Tibial artery (tissue), 4 donors: ENCODE measurements around the gene MYBBP1A.

ENCODE experiments used
- DNase-seq, 2 donors: peaks; one replicate each; pipeline ENCODE4 v3.0.0-alpha.2; 2019
- H3K27ac ChIP-seq, 2 donors: fragments of 200-600 bp; sonication (generic) in 1 of 2; 1 replicate in 1 of 2; 2 replicates in 1 of 2; pipeline ENCODE4 v1.5.1; 2018 to 2019; ENCODE audit warnings: mild to moderate bottlenecking in 1 of 2
- H3K27me3 ChIP-seq, 2 donors: fragments of 200-600 bp; sonication (generic) in 1 of 2; one replicate each; pipeline versions ENCODE4 v1.5.1 to v1.6.0; 2016 to 2019
- H3K36me3 ChIP-seq, 3 donors: fragments of 200-600 bp; sonication (generic) in 2 of 3; one replicate each; pipeline ENCODE4 v1.5.1; 2016 to 2019; ENCODE audit warnings: mild to moderate bottlenecking in 2 of 3
- H3K4me1 ChIP-seq, 4 donors: fragments of 200-600 bp; sonication (generic) in 2 of 4; 1 replicate in 3 of 4; 2 replicates in 1 of 4; pipeline ENCODE4 v1.5.1; 2016 to 2019
- H3K4me3 ChIP-seq, 2 donors: fragments of 200-600 bp; sonication (generic) in 1 of 2; 1 replicate in 1 of 2; 2 replicates in 1 of 2; pipeline ENCODE4 v1.5.1; 2018 to 2019; ENCODE audit warnings: mild to moderate bottlenecking in 2 of 2
- H3K9me3 ChIP-seq, 3 donors: fragments of 200-600 bp; sonication (generic) in 1 of 3; one replicate each; pipeline ENCODE4 v1.5.1; 2016 to 2019
- CTCF ChIP-seq, 2 experiments: fragments of 200-600 bp in 1 of 2; fragments of 450-650 bp in 1 of 2; IDR thresholded peaks; one replicate each; pipeline ENCODE4 v1.5.1; 2017 to 2019; ENCODE audit warnings: antibody characterized with exemption in 2 of 2, mild to moderate bottlenecking in 1 of 2, moderate library complexity in 1 of 2
- intact Hi-C: fragments of 100-400 bp; cut with DNase I; formaldehyde crosslinking; loops from one replicate; pipeline ENCODE4 v1.15.0; 2023; ENCODE audit warnings: low total_unique reads

MYBBP1A gene

GRCh38 chr17:4509401-4509800 is 45.8 kb downstream of the MYBBP1A start:
- Histone ChIP-seq H3K9me3 (no peaks in the 10 kb centered on the region), H3K4me3 (no peak overlapping the region), H3K27ac (peak overlapping the region; percentile 74 to 75), H3K4me1 (peaks cover 0 to 69% (median 31%) of the 10 kb centered on the region in 4 donors), H3K27me3 (no peaks in the 10 kb centered on the region), H3K36me3 (no peaks in the 10 kb centered on the region)
- DNase-seq = peak; percentile 45 to 83
- TF ChIP-seq CTCF (IDR thresholded peaks at IDR 0.05) = peak; percentile 12 to 17
- intact Hi-C loops = no loop called here

DNA sequence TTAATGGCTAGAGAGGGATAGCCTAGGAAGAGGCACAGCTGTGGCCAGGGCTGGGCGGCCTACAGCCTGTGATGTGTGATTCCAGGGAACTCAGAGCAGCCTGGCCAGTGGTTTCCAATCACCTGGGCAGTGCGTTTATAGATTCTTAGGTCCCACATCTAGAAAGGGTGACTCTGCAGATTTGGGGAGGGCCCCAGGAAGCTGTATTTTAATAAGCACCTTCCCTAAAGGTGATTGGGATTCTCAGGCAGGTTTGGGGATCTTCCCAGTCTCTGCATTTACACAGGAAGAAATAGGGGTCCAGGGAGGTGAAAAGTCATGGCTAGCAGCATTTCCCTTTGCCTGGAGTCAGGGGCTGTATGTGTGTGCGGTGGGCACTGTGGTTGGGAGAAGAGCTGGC is 47.0 kb downstream of the MYBBP1A start:
- Histone ChIP-seq H3K9me3 (no peaks in the 10 kb centered on the region), H3K4me3 (no peak overlapping the region), H3K36me3 (no peaks in the 10 kb centered on the region), H3K27ac (peak overlapping the region; percentile 74 to 75), H3K27me3 (peaks cover 0 to 3% of the 10 kb centered on the region in 2 donors), H3K4me1 (peaks cover 0 to 57% (median 31%) of the 10 kb centered on the region in 4 donors)
- intact Hi-C loops = no loop called here
- TF ChIP-seq CTCF (IDR thresholded peaks at IDR 0.05) = no peak
- DNase-seq = no peak

- intact Hi-C loops = no loop called here
- Histone ChIP-seq H3K27me3 (peaks cover 0 to 10% of the 10 kb centered on the region in 2 donors), H3K36me3 (no peaks in the 10 kb centered on the region), H3K9me3 (no peaks in the 10 kb centered on the region), H3K27ac (no peak overlapping the region), H3K4me3 (no peak overlapping the region), H3K4me1 (peaks cover 0 to 54% (median 31%) of the 10 kb centered on the region in 4 donors)
- TF ChIP-seq CTCF (IDR thresholded peaks at IDR 0.05) = no peak
- DNase-seq = no peak
Measured at GRCh38 chr17:4507361-4508111, 47.6 kb downstream of the MYBBP1A start.

GRCh38 chr17:4506892-4507291 is 48.3 kb downstream of the MYBBP1A start:
- Histone ChIP-seq H3K27ac (no peak overlapping the region), H3K4me3 (no peak overlapping the region), H3K27me3 (peaks cover 0 to 14% of the 10 kb centered on the region in 2 donors), H3K36me3 (no peaks in the 10 kb centered on the region), H3K4me1 (peaks cover 0 to 50% (median 31%) of the 10 kb centered on the region in 4 donors), H3K9me3 (no peaks in the 10 kb centered on the region)
- no peak for DNase-seq
- TF ChIP-seq CTCF (IDR thresholded peaks at IDR 0.05) = no peak
- intact Hi-C loops = no loop called here

- no peaks in the 10 kb centered on the region for H3K9me3 ChIP-seq
- DNase-seq = no peak
- peaks cover 0 to 20% of the 10 kb centered on the region in 2 donors for H3K27me3 ChIP-seq
- no peak for TF ChIP-seq CTCF (IDR thresholded peaks at IDR 0.05)
- H3K4me3 ChIP-seq = no peak overlapping the region
- intact Hi-C loops = no loop called here
- peaks cover 0 to 45% (median 31%) of the 10 kb centered on the region in 4 donors for H3K4me1 ChIP-seq
- H3K36me3 ChIP-seq = no peaks in the 10 kb centered on the region
- H3K27ac ChIP-seq = no peak overlapping the region
Measured at GRCh38 chr17:4506175-4506813, 48.9 kb downstream of the MYBBP1A start.
